ENCODE results near the gene AKAP7. TPM values are rescaled to one million over a fixed set of nuclear protein-coding genes. Genes with fewer than 3 reads are reported as not detected.

AKAP7 gene
- polyA plus RNA-seq, 1 donor (not counting 4 experiments of a cell fraction or from before 2014, with no cell fraction given), result 1.7 TPM

GRCh38 chr6:131275273-131275672 lies 140.0 kb downstream of the AKAP7 start:
- Histone ChIP-seq H3K27me3 (ENCODE audit: control insufficient read depth, extremely low read depth, insufficient read depth, low read length) (no peaks in the 10 kb centered on the region), H3K27ac (ENCODE audit: control insufficient read depth, insufficient read depth, low read length) (no peak overlapping the region), H3K9ac (ENCODE audit: control insufficient read depth, extremely low read depth, insufficient read depth, low read length) (no peak overlapping the region), H3K9me3 (ENCODE audit: control insufficient read depth, low read depth, low read length) (no peaks in the 10 kb centered on the region), H3K4me2 (ENCODE audit: control insufficient read depth, extremely low read depth, insufficient read depth, low read depth, low read length) (no peak overlapping the region), H4K20me1 (ENCODE audit: control insufficient read depth, extremely low read depth, insufficient read depth, low read length) (no peaks in the 10 kb centered on the region), H3K4me1 (ENCODE audit: control insufficient read depth, extremely low read depth, insufficient read depth, low read length) (no peaks in the 10 kb centered on the region), H3K36me3 (ENCODE audit: control insufficient read depth in 2 of 2, extremely low read depth in 1 of 2, insufficient read depth in 2 of 2, low read length in 2 of 2) (no peaks in the 10 kb centered on the region), H2AFZ (ENCODE audit: control insufficient read depth, low read length) (no peak overlapping the region), H3K9me1 (ENCODE audit: control insufficient read depth, extremely low read depth, insufficient read depth, low read length) (no peaks in the 10 kb centered on the region), H3K4me3 (ENCODE audit: control insufficient read depth in 2 of 3, extremely low read depth in 1 of 3, insufficient read depth in 2 of 3, low read depth in 1 of 3, low read length in 3 of 3) (no peak overlapping the region), H3K79me2 (ENCODE audit: control insufficient read depth, insufficient read depth, low read length) (no peaks in the 10 kb centered on the region)
- FAIRE-seq (no peak), DNase-seq (ENCODE audit: low read depth, low spot score) (no peak)
- no peak for TF ChIP-seq EZH2 (IDR thresholded peaks at IDR 0.05; ENCODE audit: low read length)
- TF ChIP-seq, protein P1, sequence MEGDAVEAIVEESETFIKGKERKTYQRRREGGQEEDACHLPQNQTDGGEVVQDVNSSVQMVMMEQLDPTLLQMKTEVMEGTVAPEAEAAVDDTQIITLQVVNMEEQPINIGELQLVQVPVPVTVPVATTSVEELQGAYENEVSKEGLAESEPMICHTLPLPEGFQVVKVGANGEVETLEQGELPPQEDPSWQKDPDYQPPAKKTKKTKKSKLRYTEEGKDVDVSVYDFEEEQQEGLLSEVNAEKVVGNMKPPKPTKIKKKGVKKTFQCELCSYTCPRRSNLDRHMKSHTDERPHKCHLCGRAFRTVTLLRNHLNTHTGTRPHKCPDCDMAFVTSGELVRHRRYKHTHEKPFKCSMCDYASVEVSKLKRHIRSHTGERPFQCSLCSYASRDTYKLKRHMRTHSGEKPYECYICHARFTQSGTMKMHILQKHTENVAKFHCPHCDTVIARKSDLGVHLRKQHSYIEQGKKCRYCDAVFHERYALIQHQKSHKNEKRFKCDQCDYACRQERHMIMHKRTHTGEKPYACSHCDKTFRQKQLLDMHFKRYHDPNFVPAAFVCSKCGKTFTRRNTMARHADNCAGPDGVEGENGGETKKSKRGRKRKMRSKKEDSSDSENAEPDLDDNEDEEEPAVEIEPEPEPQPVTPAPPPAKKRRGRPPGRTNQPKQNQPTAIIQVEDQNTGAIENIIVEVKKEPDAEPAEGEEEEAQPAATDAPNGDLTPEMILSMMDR (optimal IDR thresholded peaks at IDR 0.05 in 1 of 3, IDR thresholded peaks at IDR 0.05 in 1 of 3, conservative IDR thresholded peaks at IDR 0.05 in 1 of 3; ENCODE audit: extremely low read depth in 1 of 3, insufficient read depth in 2 of 3, low read length in 3 of 3), result no peak
- dilution Hi-C loops (cut with MboI; ENCODE audit: extremely low pct_ligation_motif_present, low sequenced_read_pairs), result no loop called here

DNA sequence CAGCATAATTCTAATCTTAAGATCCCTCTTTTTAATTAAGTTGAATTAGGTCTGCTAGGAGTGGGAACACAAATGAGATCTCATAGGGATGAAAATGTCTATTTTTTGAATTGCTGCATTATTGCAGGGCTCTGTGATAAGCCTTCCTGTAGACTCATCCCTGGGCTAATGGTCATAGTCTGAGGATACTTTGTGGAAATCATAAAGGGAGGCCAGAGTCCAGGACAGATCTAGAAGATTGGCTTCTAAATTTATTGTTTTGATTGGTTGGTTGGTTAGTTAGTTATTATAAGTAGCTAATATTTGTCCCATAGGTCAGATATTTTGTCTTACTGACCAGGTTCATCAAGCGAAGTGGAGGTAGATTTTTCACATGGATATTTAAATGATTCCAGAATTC lies 142.3 kb downstream of the AKAP7 start:
- dilution Hi-C loops (cut with MboI; ENCODE audit: extremely low pct_ligation_motif_present, low sequenced_read_pairs), result no loop called here
- Histone ChIP-seq H3K9me3 (ENCODE audit: control insufficient read depth, low read depth, low read length) (no peaks in the 10 kb centered on the region), H3K27me3 (ENCODE audit: control insufficient read depth, extremely low read depth, insufficient read depth, low read length) (no peaks in the 10 kb centered on the region), H3K27ac (ENCODE audit: control insufficient read depth, insufficient read depth, low read length) (no peak overlapping the region), H4K20me1 (ENCODE audit: control insufficient read depth, extremely low read depth, insufficient read depth, low read length) (no peaks in the 10 kb centered on the region), H3K4me2 (ENCODE audit: control insufficient read depth, extremely low read depth, insufficient read depth, low read depth, low read length) (no peak overlapping the region), H3K9me1 (ENCODE audit: control insufficient read depth, extremely low read depth, insufficient read depth, low read length) (no peaks in the 10 kb centered on the region), H3K79me2 (ENCODE audit: control insufficient read depth, insufficient read depth, low read length) (no peaks in the 10 kb centered on the region), H3K4me1 (ENCODE audit: control insufficient read depth, extremely low read depth, insufficient read depth, low read length) (no peaks in the 10 kb centered on the region), H3K9ac (ENCODE audit: control insufficient read depth, extremely low read depth, insufficient read depth, low read length) (no peak overlapping the region), H3K4me3 (ENCODE audit: control insufficient read depth in 2 of 3, extremely low read depth in 1 of 3, insufficient read depth in 2 of 3, low read depth in 1 of 3, low read length in 3 of 3) (no peak overlapping the region), H3K36me3 (ENCODE audit: control insufficient read depth in 2 of 2, extremely low read depth in 1 of 2, insufficient read depth in 2 of 2, low read length in 2 of 2) (no peaks in the 10 kb centered on the region), H2AFZ (ENCODE audit: control insufficient read depth, low read length) (no peak overlapping the region)
- no peak for FAIRE-seq
- DNase-seq (ENCODE audit: low read depth, low spot score), result no peak
- no peak for TF ChIP-seq EZH2 (IDR thresholded peaks at IDR 0.05; ENCODE audit: low read length)
- TF ChIP-seq, protein P1 (optimal IDR thresholded peaks at IDR 0.05 in 1 of 3, IDR thresholded peaks at IDR 0.05 in 1 of 3, conservative IDR thresholded peaks at IDR 0.05 in 1 of 3; ENCODE audit: extremely low read depth in 1 of 3, insufficient read depth in 2 of 3, low read length in 3 of 3), result no peak
